ENCODE data around the gene SIGLEC8.
A peak's percentile ranks its signal among the peaks of the same experiment; 100 is the strongest.
"Not testable (repeated sequence)": the region's sequence is repeated elsewhere in the genome, so short reads cannot be mapped to it uniquely, and the experiment has no call there.

The SIGLEC8 gene

GRCh38 chr19:51448411-51449016, 9.7 kb downstream of the SIGLEC8 start:
- no peaks in the 10 kb centered on the region for H3K36me3 Mint-ChIP-seq (ENCODE audit: insufficient read depth)
- DNase-seq (no peak), ATAC-seq (replicated peaks) (peak; percentile 24)
- H3K4me1 Mint-ChIP-seq (ENCODE audit: low read depth in 2 of 2) = peaks cover 11 to 12% of the 10 kb centered on the region in 2 donors
- H3K4me3 Mint-ChIP-seq = peak overlapping the region; percentile 54 to 56
- peaks cover 5 to 8% of the 10 kb centered on the region in 2 donors for H3K9me3 Mint-ChIP-seq
- H3K27me3 Mint-ChIP-seq = peaks cover 7 to 45% of the 10 kb centered on the region in 2 donors
- peak overlapping the region; percentile 76 to 77 for H3K27ac Mint-ChIP-seq

DNA sequence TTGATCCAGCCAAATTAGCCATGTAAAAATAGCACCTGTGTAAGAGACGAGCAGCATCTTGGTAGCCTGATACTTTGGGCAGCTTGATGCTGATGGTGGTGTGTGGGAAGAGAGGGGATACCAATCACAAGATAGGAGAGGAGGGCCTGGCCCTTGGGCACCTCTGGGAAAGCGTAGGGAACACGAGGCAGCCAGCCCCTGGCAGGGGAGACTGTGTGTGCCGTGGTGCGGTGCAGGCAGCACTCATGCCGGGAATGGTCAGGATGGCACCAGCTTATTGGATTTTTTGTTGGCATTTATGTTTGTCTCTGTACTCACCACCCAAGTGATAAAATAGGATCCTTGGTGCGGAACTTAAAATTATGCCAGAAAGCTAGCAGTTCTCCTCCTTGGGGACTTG, 10.2 kb downstream of the SIGLEC8 start:
- no peak for ATAC-seq (replicated peaks)
- H3K4me3 Mint-ChIP-seq = peak overlapping the region; percentile 54 to 56
- peaks cover 5 to 8% of the 10 kb centered on the region in 2 donors for H3K9me3 Mint-ChIP-seq
- H3K27me3 Mint-ChIP-seq = peaks cover 5 to 42% of the 10 kb centered on the region in 2 donors
- no peaks in the 10 kb centered on the region for H3K36me3 Mint-ChIP-seq (ENCODE audit: insufficient read depth)
- H3K27ac Mint-ChIP-seq = peak overlapping the region; percentile 76 to 77
- peaks cover 11 to 12% of the 10 kb centered on the region in 2 donors for H3K4me1 Mint-ChIP-seq (ENCODE audit: low read depth in 2 of 2)
- DNase-seq = no peak

- DNase-seq; H3K36me3 Mint-ChIP-seq (ENCODE audit: insufficient read depth); H3K9me3 Mint-ChIP-seq; ATAC-seq (replicated peaks); H3K27ac Mint-ChIP-seq; H3K4me3 Mint-ChIP-seq: not testable (repeated sequence)
- H3K27me3 Mint-ChIP-seq = peaks cover 5 to 38% of the 10 kb centered on the region in 2 donors
- H3K4me1 Mint-ChIP-seq (ENCODE audit: low read depth in 2 of 2) = peaks cover 12 to 16% of the 10 kb centered on the region in 2 donors
Observed at GRCh38 chr19:51447510-51447909, 10.7 kb downstream of the SIGLEC8 start.

GRCh38 chr19:51441410-51442390, 16.6 kb downstream of the SIGLEC8 start:
- Mint-ChIP-seq H3K4me1 (ENCODE audit: low read depth in 2 of 2) (peaks cover 28 to 39% of the 10 kb centered on the region in 2 donors), H3K36me3 (ENCODE audit: insufficient read depth) (peaks cover 4% of the 10 kb centered on the region), H3K9me3 (no peaks in the 10 kb centered on the region), H3K4me3 (peak overlapping the region; percentile 74 to 76), H3K27ac (peak overlapping the region; percentile 81 to 90), H3K27me3 (peaks cover 2 to 21% of the 10 kb centered on the region in 2 donors)
- ATAC-seq (replicated peaks) (peak; percentile 79), DNase-seq (peak; percentile 77 to 82 (median 78))

DNA sequence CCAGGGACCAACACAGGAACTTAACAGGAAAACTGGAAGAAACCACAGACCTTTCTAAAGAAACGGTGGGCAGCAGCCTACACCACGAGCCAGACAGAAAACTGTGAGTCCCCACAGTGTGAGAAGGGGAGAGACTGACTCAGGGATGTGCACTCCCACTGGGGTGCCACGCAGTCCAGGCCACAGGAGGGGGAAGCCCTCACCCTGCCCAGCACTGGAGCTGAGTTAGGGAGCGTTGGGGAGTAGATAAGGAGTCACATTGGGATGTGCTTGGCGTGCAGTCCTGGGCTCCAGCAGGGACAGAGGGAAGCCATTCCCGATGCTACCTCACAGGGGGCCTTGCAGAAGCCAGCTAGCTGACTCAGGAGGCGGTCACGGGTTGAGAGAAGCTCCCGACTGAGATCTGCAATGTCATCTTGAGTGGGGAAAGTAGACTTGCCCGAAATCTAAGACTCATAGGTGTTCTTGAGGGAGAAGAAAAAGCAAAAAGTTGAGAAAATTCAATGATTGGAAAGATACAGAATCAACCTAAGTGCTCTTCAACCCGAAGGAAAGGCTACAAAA, 17.3 kb downstream of the SIGLEC8 start:
- H3K27ac Mint-ChIP-seq = peak overlapping the region; percentile 81 to 90
- H3K4me1 Mint-ChIP-seq (ENCODE audit: low read depth in 2 of 2) = peaks cover 28 to 39% of the 10 kb centered on the region in 2 donors
- H3K27me3 Mint-ChIP-seq = peaks cover 8 to 26% of the 10 kb centered on the region in 2 donors
- ATAC-seq (replicated peaks) = peak; percentile 14
- peaks cover 4% of the 10 kb centered on the region for H3K36me3 Mint-ChIP-seq (ENCODE audit: insufficient read depth)
- peak overlapping the region; percentile 74 to 76 for H3K4me3 Mint-ChIP-seq
- DNase-seq = peak; percentile 9 to 24 (median 16)
- H3K9me3 Mint-ChIP-seq = no peaks in the 10 kb centered on the region

DNA sequence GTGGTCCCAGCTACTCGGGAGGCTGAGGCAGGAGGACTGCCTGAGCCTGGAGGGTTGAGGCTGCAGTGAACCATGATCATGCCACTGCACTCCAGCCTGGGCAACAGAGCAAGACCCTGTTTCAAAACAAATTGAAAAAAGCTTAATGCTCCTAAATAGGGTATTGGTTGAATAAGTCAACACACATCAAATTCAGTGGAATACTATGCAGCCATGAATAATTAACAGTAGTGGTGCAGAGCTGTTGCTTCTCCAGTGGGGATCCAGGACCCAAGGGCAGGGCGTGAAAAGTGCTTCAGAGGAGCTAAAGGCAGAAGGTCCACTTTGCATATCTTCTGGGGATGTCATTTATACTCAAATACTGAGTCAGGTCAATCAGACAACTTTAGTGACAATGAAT, 18.2 kb downstream of the SIGLEC8 start:
- H3K4me3 Mint-ChIP-seq = peak overlapping the region in 1 of 2 donors; percentile 76
- no peak for ATAC-seq (replicated peaks)
- peaks cover 15 to 31% of the 10 kb centered on the region in 2 donors for H3K27me3 Mint-ChIP-seq
- no peaks in the 10 kb centered on the region for H3K9me3 Mint-ChIP-seq
- H3K4me1 Mint-ChIP-seq (ENCODE audit: low read depth in 2 of 2) = peaks cover 28 to 39% of the 10 kb centered on the region in 2 donors
- DNase-seq = no peak
- H3K36me3 Mint-ChIP-seq (ENCODE audit: insufficient read depth) = peaks cover 4% of the 10 kb centered on the region
- peak overlapping the region in 1 of 2 donors; percentile 90 for H3K27ac Mint-ChIP-seq

DNA sequence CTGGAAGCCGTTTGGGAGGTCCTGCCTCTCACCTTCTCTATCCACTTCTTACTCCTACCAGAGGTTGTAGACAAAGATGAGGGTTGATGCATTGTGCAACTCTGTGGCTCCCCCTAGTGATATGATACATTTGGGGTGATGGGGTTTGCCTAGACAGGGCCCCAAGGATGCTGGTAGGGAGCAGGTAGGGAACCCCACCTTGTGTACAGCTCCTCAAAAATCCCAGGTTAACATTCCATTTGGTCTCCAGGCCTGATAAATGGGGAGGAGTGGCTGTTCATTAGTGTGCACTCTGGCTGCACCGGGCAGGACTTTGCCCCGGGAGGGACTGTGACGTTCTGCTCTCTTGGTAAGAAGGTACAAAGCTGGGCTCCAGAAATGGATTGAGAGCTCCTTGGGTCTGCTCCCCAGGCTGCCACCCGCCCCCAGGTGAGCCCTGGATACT, 19.2 kb downstream of the SIGLEC8 start:
- Mint-ChIP-seq H3K9me3 (no peaks in the 10 kb centered on the region), H3K4me3 (no peak overlapping the region), H3K4me1 (ENCODE audit: low read depth in 2 of 2) (peaks cover 28 to 39% of the 10 kb centered on the region in 2 donors), H3K27ac (no peak overlapping the region), H3K27me3 (peaks cover 16 to 31% of the 10 kb centered on the region in 2 donors), H3K36me3 (ENCODE audit: insufficient read depth) (peaks cover 4% of the 10 kb centered on the region)
- DNase-seq (peak; percentile 25 to 48 (median 35)), ATAC-seq (replicated peaks) (no peak)

GRCh38 chr19:51434456-51434855, 23.8 kb downstream of the SIGLEC8 start:
- H3K4me3 Mint-ChIP-seq = no peak overlapping the region
- peaks cover 9 to 15% of the 10 kb centered on the region in 2 donors for H3K4me1 Mint-ChIP-seq (ENCODE audit: low read depth in 2 of 2)

DNA sequence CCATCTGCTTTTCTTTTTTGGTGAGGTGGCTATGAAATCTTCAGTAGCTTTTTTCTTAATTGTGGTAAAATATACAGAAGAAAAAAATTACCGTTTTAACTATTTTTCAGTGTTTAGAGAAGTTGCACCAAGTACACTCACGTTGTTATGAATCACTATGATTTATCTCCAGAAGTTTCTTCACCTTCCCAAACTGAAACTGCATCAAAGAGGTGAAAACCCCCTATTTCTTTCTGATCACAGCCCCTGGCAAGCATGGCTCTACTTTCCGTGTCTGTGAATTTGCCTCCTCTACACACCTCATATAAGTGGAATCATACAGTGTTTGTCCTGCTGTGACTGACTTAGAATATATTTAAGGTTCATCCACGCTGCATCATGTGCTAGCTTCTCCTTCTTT, 25.2 kb downstream of the SIGLEC8 start:
- peaks cover under 1 to 2% of the 10 kb centered on the region in 2 donors for H3K4me1 Mint-ChIP-seq (ENCODE audit: low read depth in 2 of 2)

More at GRCh38 chr19:51434456-51434855, 23.8 kb downstream of the SIGLEC8 start:
- DNase-seq = no peak
- no peak overlapping the region for H3K27ac Mint-ChIP-seq
- peaks cover 3% of the 10 kb centered on the region for H3K36me3 Mint-ChIP-seq (ENCODE audit: insufficient read depth)
- no peak for ATAC-seq (replicated peaks)
- no peaks in the 10 kb centered on the region for H3K9me3 Mint-ChIP-seq
- H3K27me3 Mint-ChIP-seq = peaks cover 16 to 37% of the 10 kb centered on the region in 2 donors

GRCh38 chr19:51431124-51431523, 27.1 kb downstream of the SIGLEC8 start:
- H3K27me3 Mint-ChIP-seq = peaks cover 16 to 25% of the 10 kb centered on the region in 2 donors
- H3K27ac Mint-ChIP-seq = no peak overlapping the region
- no peak overlapping the region for H3K4me3 Mint-ChIP-seq
- ATAC-seq (replicated peaks) (no peak), DNase-seq (no peak)
- H3K36me3 Mint-ChIP-seq (ENCODE audit: insufficient read depth) = peaks cover 3% of the 10 kb centered on the region
- H3K4me1 Mint-ChIP-seq (ENCODE audit: low read depth in 2 of 2) = peaks cover 0 to 2% of the 10 kb centered on the region in 2 donors
- no peaks in the 10 kb centered on the region for H3K9me3 Mint-ChIP-seq

More for the DNA sequence above, 25.2 kb downstream of the SIGLEC8 start:
- peaks cover 3% of the 10 kb centered on the region for H3K36me3 Mint-ChIP-seq (ENCODE audit: insufficient read depth)
- H3K9me3 Mint-ChIP-seq = no peaks in the 10 kb centered on the region
- ATAC-seq (replicated peaks) (no peak), DNase-seq (no peak)
- no peak overlapping the region for H3K27ac Mint-ChIP-seq
- peaks cover 16 to 32% of the 10 kb centered on the region in 2 donors for H3K27me3 Mint-ChIP-seq
- no peak overlapping the region for H3K4me3 Mint-ChIP-seq

GRCh38 chr19:51430221-51430620, 28.0 kb downstream of the SIGLEC8 start:
- no peaks in the 10 kb centered on the region for H3K9me3 Mint-ChIP-seq
- H3K27me3 Mint-ChIP-seq = peaks cover 10 to 24% of the 10 kb centered on the region in 2 donors
- peaks cover 3% of the 10 kb centered on the region for H3K36me3 Mint-ChIP-seq (ENCODE audit: insufficient read depth)
- no peak overlapping the region for H3K4me3 Mint-ChIP-seq
- H3K27ac Mint-ChIP-seq = no peak overlapping the region
- peaks cover 0 to 2% of the 10 kb centered on the region in 2 donors for H3K4me1 Mint-ChIP-seq (ENCODE audit: low read depth in 2 of 2)
- DNase-seq (no peak), ATAC-seq (replicated peaks) (no peak)

DNA sequence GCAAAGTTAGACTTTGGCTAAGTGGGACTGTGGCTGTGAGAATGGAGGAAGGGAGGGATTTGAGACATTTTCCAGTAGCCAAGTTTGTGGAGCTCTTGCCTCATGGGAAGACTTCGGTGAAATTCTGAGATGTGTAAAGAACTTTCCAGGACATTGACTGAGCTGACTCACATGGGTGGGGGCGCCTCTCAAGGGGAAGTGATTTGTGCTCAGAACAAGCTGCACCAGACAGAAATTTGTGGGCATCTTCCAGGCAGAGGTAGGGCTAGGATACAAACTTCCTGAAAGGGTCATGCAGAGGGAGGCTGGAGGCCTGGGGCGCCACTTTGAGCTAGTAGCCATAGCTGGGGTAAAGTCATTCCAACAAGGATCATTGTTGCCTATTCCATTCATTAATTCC, 31.1 kb downstream of the SIGLEC8 start:
- no peak for DNase-seq

DNA sequence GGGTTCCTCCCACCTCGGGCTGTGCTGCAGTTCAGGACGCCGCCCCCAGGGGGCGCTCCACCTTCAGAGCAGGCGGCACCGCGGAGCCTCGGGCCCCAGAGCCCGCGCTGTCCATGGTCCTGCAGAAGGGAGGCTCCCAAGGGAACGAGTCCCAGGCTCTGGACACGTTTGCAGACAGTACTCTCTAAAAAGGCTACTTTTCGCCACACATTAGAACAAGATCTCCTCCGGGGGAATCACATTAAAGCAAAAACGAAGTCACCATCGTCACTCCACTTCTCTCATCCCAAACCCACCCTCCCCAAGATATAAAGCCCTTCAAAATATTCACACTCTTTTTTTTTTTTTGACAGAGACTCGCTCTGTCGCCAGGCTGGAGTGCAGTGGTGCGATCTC, 36.2 kb downstream of the SIGLEC8 start:
- Mint-ChIP-seq H3K4me1 (ENCODE audit: low read depth in 2 of 2) (peaks cover 6 to 9% of the 10 kb centered on the region in 2 donors), H3K27ac (peak overlapping the region; percentile 44 to 71), H3K9me3 (no peaks in the 10 kb centered on the region), H3K4me3 (peak overlapping the region in 1 of 2 donors; percentile 47), H3K36me3 (ENCODE audit: insufficient read depth) (peaks cover 15% of the 10 kb centered on the region), H3K27me3 (peaks cover 24 to 58% of the 10 kb centered on the region in 2 donors)
- peak; percentile 88 for ATAC-seq (replicated peaks)
- peak; percentile 83 to 86 (median 85) for DNase-seq

More for the DNA sequence above, 31.1 kb downstream of the SIGLEC8 start:
- H3K36me3 Mint-ChIP-seq (ENCODE audit: insufficient read depth) = peaks cover 8% of the 10 kb centered on the region
- H3K27me3 Mint-ChIP-seq = peaks cover 9 to 37% of the 10 kb centered on the region in 2 donors
- H3K4me3 Mint-ChIP-seq = no peak overlapping the region
- H3K27ac Mint-ChIP-seq = no peak overlapping the region
- no peak for ATAC-seq (replicated peaks)
- no peaks in the 10 kb centered on the region for H3K9me3 Mint-ChIP-seq
- H3K4me1 Mint-ChIP-seq (ENCODE audit: low read depth in 2 of 2) = peaks cover under 1 to 2% of the 10 kb centered on the region in 2 donors
